Right atrium auricular region (tissue), 2 donors: ENCODE data around the gene FOXP1. TPM values are rescaled to one million over a fixed set of nuclear protein-coding genes. Genes with fewer than 3 reads are reported as not detected.
"Not testable (repeated sequence)": the region's sequence is repeated elsewhere in the genome, so short reads cannot be mapped to it uniquely, and the experiment has no call there.

Source experiments
- DNase-seq: peaks from one replicate; pipeline ENCODE4 v3.0.0-alpha.2; 2019; ENCODE audit warnings: low spot score
- H3K27ac ChIP-seq, 2 donors: fragments of 200-600 bp; sonication (generic); 1 replicate in 1 of 2; 2 replicates in 1 of 2; pipeline ENCODE4 v1.5.1; 2016 to 2019
- H3K27me3 ChIP-seq, 2 donors: fragments of 200-600 bp; sonication (generic); one replicate each; pipeline versions ENCODE4 v1.5.1 to v1.6.0; 2017 to 2019
- H3K36me3 ChIP-seq: fragments of 200-600 bp; sonication (generic); one replicate; pipeline ENCODE4 v1.5.1; 2016
- H3K4me1 ChIP-seq, 2 donors: fragments of 200-600 bp; sonication (generic); one replicate each; pipeline versions ENCODE4 v1.5.1 to v1.6.0; 2017 to 2019
- H3K4me3 ChIP-seq, 2 donors: fragments of 200-600 bp; sonication (generic); 1 replicate in 1 of 2; 2 replicates in 1 of 2; pipeline ENCODE4 v1.5.1; 2017 to 2019; ENCODE audit warnings: mild to moderate bottlenecking in 1 of 2, moderate library complexity in 1 of 2
- H3K9me3 ChIP-seq, 2 donors: fragments of 200-600 bp; sonication (generic); one replicate each; pipeline ENCODE4 v1.5.1; 2019
- total RNA-seq, 2 donors: library from RNA; depleted of rRNA; stranded (reverse); fragments of >200 nt; gene quantifications; one replicate each; pipeline ENCODE4 v1.1.0, GENCODE V29; 2016
- TF ChIP-seq, protein P1 (sequence below), 2 donors: fragments of 200-600 bp; sonication (generic); IDR thresholded peaks; one replicate each; pipeline ENCODE4 v1.5.1; 2019; ENCODE audit warnings: antibody characterized with exemption in 2 of 2

Gene FOXP1
- total RNA-seq, 2 donors from 2014 or later = 39.2 to 59.0 TPM

DNA sequence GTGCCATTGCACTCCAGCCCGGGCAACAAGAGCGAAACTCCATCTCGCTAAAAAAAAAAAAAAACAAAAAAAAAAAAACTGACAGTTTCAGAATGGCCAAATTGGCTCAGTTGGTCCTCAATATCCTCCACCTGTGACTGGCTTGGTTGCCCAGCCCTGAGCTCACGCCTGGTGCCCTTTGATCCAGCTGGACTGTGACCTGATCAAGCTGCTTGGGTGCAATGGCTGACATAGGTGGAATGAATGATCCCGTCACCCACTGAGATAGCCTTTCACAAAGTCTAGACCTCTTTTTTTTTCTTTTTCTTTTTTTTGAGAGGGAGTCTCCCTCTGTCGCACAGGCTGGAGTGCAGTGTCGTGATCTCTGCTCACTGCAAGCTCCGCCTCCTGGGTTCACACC, 254.6 kb downstream of the FOXP1 start:
- Histone ChIP-seq H3K27me3 (no peaks in the 10 kb centered on the region), H3K4me3 (no peak overlapping the region), H3K9me3 (no peaks in the 10 kb centered on the region), H3K36me3 (no peaks in the 10 kb centered on the region), H3K27ac (no peak overlapping the region), H3K4me1 (no peaks in the 10 kb centered on the region)
- DNase-seq = no peak
- TF ChIP-seq, protein P1, sequence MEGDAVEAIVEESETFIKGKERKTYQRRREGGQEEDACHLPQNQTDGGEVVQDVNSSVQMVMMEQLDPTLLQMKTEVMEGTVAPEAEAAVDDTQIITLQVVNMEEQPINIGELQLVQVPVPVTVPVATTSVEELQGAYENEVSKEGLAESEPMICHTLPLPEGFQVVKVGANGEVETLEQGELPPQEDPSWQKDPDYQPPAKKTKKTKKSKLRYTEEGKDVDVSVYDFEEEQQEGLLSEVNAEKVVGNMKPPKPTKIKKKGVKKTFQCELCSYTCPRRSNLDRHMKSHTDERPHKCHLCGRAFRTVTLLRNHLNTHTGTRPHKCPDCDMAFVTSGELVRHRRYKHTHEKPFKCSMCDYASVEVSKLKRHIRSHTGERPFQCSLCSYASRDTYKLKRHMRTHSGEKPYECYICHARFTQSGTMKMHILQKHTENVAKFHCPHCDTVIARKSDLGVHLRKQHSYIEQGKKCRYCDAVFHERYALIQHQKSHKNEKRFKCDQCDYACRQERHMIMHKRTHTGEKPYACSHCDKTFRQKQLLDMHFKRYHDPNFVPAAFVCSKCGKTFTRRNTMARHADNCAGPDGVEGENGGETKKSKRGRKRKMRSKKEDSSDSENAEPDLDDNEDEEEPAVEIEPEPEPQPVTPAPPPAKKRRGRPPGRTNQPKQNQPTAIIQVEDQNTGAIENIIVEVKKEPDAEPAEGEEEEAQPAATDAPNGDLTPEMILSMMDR (IDR thresholded peaks at IDR 0.05) = no peak

DNA sequence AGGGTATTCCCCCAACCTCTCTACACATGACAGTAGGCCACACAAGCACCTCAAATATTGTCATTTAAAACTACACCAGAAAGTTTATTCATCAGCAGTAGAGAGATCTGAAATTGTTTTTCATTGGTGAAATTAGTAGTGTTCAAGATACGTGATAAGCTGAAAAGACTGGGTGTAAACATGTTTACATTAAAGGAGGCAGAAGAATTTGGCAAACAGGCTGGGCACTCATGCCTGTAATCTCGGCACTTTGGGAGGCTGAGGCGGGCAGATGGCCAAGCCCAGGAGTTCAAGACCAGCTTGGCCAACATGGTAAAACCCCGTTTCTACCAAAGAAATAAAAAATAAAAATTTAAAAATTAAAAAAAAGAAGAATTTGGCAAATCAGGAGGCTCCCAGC, 255.6 kb downstream of the FOXP1 start:
- H3K4me1 ChIP-seq = no peaks in the 10 kb centered on the region
- no peaks in the 10 kb centered on the region for H3K27me3 ChIP-seq
- H3K36me3 ChIP-seq = no peaks in the 10 kb centered on the region
- TF ChIP-seq, protein P1 (IDR thresholded peaks at IDR 0.05) = no peak
- H3K9me3 ChIP-seq = no peaks in the 10 kb centered on the region
- H3K4me3 ChIP-seq = no peak overlapping the region
- DNase-seq = no peak
- H3K27ac ChIP-seq = no peak overlapping the region

DNA sequence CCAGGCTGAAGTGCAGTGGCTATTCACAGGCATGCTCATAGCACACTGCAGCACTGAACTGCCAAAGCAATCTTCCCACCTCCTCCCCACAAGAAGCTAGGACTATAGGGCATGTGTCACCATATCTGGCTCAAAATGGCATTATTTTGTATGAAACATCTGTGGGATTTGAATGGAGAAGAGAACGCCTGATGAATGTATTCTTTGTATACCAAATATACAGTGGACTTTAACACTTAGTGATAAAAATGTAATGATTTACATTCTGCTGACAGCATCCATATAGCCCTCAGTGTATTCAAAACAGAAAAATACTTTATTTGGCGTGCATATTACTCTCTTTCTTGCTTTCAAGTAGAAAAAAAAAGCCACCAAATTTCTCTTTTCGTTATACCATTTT, 257.8 kb downstream of the FOXP1 start:
- Histone ChIP-seq H3K36me3 (no peaks in the 10 kb centered on the region), H3K4me3 (no peak overlapping the region), H3K9me3 (no peaks in the 10 kb centered on the region), H3K4me1 (no peaks in the 10 kb centered on the region), H3K27me3 (no peaks in the 10 kb centered on the region), H3K27ac (no peak overlapping the region)
- TF ChIP-seq, protein P1 (IDR thresholded peaks at IDR 0.05) = no peak
- no peak for DNase-seq

DNA sequence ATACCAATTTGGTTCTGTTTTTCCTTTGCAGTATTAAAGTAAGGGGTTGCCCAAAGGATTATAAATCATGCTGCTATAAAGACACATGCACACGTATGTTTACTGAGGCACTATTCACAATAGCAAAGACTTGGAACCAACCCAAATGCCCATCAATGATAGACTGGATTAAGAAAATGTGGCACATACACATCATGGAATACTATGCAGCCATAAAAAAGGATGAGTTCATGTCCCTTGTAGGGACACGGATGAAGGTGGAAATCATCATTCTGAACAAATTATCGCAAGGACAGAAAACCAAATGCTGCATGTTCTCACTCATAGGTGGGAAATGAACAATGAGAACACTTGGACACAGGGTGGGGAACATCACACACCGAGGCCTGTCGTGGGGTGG, 259.3 kb downstream of the FOXP1 start:
- H3K4me1 ChIP-seq, H3K9me3 ChIP-seq, DNase-seq, H3K27ac ChIP-seq, H3K4me3 ChIP-seq, H3K27me3 ChIP-seq, H3K36me3 ChIP-seq: not testable (repeated sequence)

DNA sequence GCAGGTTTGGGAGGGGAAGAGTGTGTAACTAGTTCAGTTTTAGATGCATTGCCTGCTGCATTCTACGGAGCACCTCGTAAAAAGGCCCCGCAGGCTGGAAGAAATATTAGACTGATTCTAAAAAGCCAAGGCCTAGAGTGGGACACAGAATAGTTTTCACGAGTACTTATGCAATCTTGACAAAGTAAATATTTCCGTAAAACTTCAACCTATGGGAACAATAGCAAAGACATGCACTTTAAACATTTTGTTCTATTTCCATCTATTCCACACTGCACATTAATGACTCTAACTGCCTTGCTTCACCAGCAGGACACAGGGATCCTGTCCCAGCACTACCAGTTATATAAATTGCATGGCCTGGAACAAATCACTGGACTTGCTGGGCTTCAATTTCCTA, 260.0 kb downstream of the FOXP1 start:
- H3K4me1 ChIP-seq = no peaks in the 10 kb centered on the region
- DNase-seq = no peak

DNA sequence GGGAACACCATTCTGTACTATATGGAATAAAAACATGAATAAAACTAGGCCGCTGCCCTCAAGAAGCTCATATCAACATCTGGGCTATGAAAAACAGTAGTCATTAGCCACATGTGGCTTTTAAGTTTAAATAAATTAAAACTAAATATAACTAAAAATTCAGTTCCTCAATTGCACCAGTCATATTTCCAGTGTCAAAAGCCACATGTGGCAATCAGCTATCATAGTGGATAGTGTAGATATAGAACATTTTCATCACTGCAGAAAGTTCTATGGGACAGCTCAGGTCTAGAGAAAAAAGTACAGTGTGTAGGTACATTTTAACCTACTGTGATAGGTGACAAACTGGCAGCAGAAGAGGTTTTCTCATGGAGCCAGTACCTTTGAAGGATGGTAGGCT, 261.4 kb downstream of the FOXP1 start:
- Histone ChIP-seq H3K9me3 (no peaks in the 10 kb centered on the region), H3K27me3 (no peaks in the 10 kb centered on the region), H3K36me3 (no peaks in the 10 kb centered on the region), H3K27ac (no peak overlapping the region), H3K4me3 (no peak overlapping the region), H3K4me1 (no peaks in the 10 kb centered on the region)
- TF ChIP-seq, protein P1 (IDR thresholded peaks at IDR 0.05) = no peak
- DNase-seq = no peak

More for the DNA sequence above, 260.0 kb downstream of the FOXP1 start:
- Histone ChIP-seq H3K4me3 (no peak overlapping the region), H3K27me3 (no peaks in the 10 kb centered on the region), H3K9me3 (no peaks in the 10 kb centered on the region), H3K36me3 (no peaks in the 10 kb centered on the region), H3K27ac (no peak overlapping the region)
- TF ChIP-seq, protein P1 (IDR thresholded peaks at IDR 0.05) = no peak
